IMR-90 (cell line): Measurements from ENCODE around the gene VAC14. TPM values are rescaled to one million over a fixed set of nuclear protein-coding genes. Genes with fewer than 3 reads are reported as not detected.

Source experiments
- ATAC-seq: fragments of 200-7000 bp; cut with Tn5 transposase; 2 replicates; pipeline ENCODE4 v1.9.1; 2020; ENCODE audit warnings: low read depth, mild to moderate bottlenecking, moderate library complexity
- BruUV-seq: library from RNA; stranded (reverse); fragments of 400-500 nt; replicated peaks from 2 replicates; lab custom pipeline; 2021; lab: Mats Ljungman, UMichigan
- CTCF ChIA-PET: fragments of 300-600 bp; formaldehyde crosslinking; extraction: SDS; loops from one replicate; lab custom pipeline; 2021; ENCODE audit warnings: antibody characterized with exemption; lab: Yijun Ruan, JAX
- POLR2A ChIA-PET: fragments of 300-600 bp; sonication (Branson Sonifier 250); formaldehyde crosslinking; loops from one replicate; lab custom pipeline; 2022; ENCODE audit warnings: antibody characterized with exemption; ENCODE audit not compliant: unreplicated experiment; lab: Charles Lee
- DNase-seq: peaks from one replicate; pipeline ENCODE4 v3.0.0; 2013
- H2AFZ ChIP-seq: replicated peaks from 2 replicates; pipeline ENCODE3; 2013; ENCODE audit warnings: low read length, mild to moderate bottlenecking; ENCODE audit not compliant: poor library complexity
- H2AK5ac ChIP-seq: 2 replicates; pipeline ENCODE4 v1.6.1; 2013; ENCODE audit warnings: low read depth, low read length, inconsistent platforms
- H2AK9ac ChIP-seq: replicated peaks from 2 replicates; pipeline ENCODE3; 2013; ENCODE audit warnings: mild to moderate bottlenecking, low read depth, low read length, moderate library complexity; ENCODE audit not compliant: poor library complexity
- H2BK120ac ChIP-seq: 2 replicates; pipeline ENCODE4 v1.6.1; 2013; ENCODE audit warnings: low read depth, low read length, inconsistent platforms
- H2BK15ac ChIP-seq: 3 replicates; pipeline ENCODE4 v1.6.1; 2013; ENCODE audit warnings: low read depth, low read length, inconsistent platforms
- H2BK20ac ChIP-seq: 2 replicates; pipeline ENCODE4 v1.6.1; 2013; ENCODE audit warnings: low read depth, mild to moderate bottlenecking, inconsistent platforms, low read length, moderate library complexity
- H2BK5ac ChIP-seq: 2 replicates; pipeline ENCODE4 v1.6.1; 2013; ENCODE audit warnings: mild to moderate bottlenecking, low read depth, low read length, inconsistent platforms; ENCODE audit not compliant: poor library complexity, severe bottlenecking
- H3K14ac ChIP-seq: replicated peaks from 2 replicates; pipeline ENCODE4 v1.6.1; 2013; ENCODE audit warnings: low read depth, low read length, inconsistent platforms
- H3K18ac ChIP-seq: 2 replicates; pipeline ENCODE4 v1.6.1; 2013; ENCODE audit warnings: low read depth, low read length, control low read depth
- H3K23ac ChIP-seq: 2 replicates; pipeline ENCODE4 v1.6.1; 2013; ENCODE audit warnings: low read depth, low read length, inconsistent platforms
- H3K27ac ChIP-seq: 2 replicates; pipeline ENCODE4 v1.5.1; 2013; ENCODE audit warnings: mild to moderate bottlenecking, control low read depth, low read length; ENCODE audit not compliant: insufficient read depth
- H3K27me3 ChIP-seq: 2 replicates; pipeline ENCODE4 v1.6.1; 2013; ENCODE audit warnings: low read length; ENCODE audit not compliant: control insufficient read depth, insufficient read depth
- H3K36me3 ChIP-seq: 2 replicates; pipeline ENCODE4 v1.6.1; 2013; ENCODE audit warnings: low read length, mixed read lengths; ENCODE audit not compliant: control insufficient read depth, insufficient read depth
- H3K4ac ChIP-seq: 2 replicates; pipeline ENCODE4 v1.6.1; 2013; ENCODE audit warnings: low read depth, low read length, inconsistent platforms
- H3K4me1 ChIP-seq: 2 replicates; pipeline ENCODE4 v1.6.1; 2013; ENCODE audit warnings: low read length, mixed read lengths; ENCODE audit not compliant: control insufficient read depth, insufficient read depth
- H3K4me2 ChIP-seq: 2 replicates; pipeline ENCODE4 v1.6.1; 2013; ENCODE audit warnings: low read depth, mild to moderate bottlenecking, control low read depth, low read length, moderate library complexity
- H3K4me3 ChIP-seq: 2 replicates; pipeline ENCODE4 v1.5.1; 2013; ENCODE audit warnings: low read depth, mild to moderate bottlenecking, control low read depth, low read length, moderate library complexity; ENCODE audit not compliant: insufficient read depth
- H3K56ac ChIP-seq: 2 replicates; pipeline ENCODE4 v1.6.1; 2013; ENCODE audit warnings: low read length, inconsistent platforms; ENCODE audit not compliant: insufficient read depth; ENCODE audit errors: extremely low read depth
- H3K79me1 ChIP-seq, 2 experiments: 2 replicates each; pipeline ENCODE4 v1.6.1; 2013; ENCODE audit warnings: low read length in 2 of 2, inconsistent platforms in 1 of 2, low read depth in 1 of 2
- H3K9ac ChIP-seq: 2 replicates; pipeline ENCODE4 v1.6.1; 2013; ENCODE audit warnings: low read depth, low read length, control low read depth
- H3K9me1 ChIP-seq: 2 replicates; pipeline ENCODE4 v1.6.1; 2013; ENCODE audit warnings: low read length, inconsistent platforms; ENCODE audit not compliant: insufficient read depth
- H3K9me3 ChIP-seq: 2 replicates; pipeline ENCODE4 v1.6.1; 2013; ENCODE audit warnings: low read length; ENCODE audit not compliant: control insufficient read depth, insufficient read depth
- H4K20me1 ChIP-seq: 2 replicates; pipeline ENCODE4 v1.6.1; 2013; ENCODE audit warnings: low read length, inconsistent platforms; ENCODE audit not compliant: insufficient read depth
- H4K5ac ChIP-seq: 2 replicates; pipeline ENCODE4 v1.6.1; 2013; ENCODE audit warnings: mild to moderate bottlenecking, low read depth, low read length, control low read depth
- H4K8ac ChIP-seq, 2 experiments: 2 replicates each; pipeline ENCODE4 v1.6.1; 2013; ENCODE audit warnings: low read depth in 2 of 2, low read length in 2 of 2, control low read depth in 1 of 2, inconsistent platforms in 1 of 2
- H4K91ac ChIP-seq: 2 replicates; pipeline ENCODE4 v1.6.1; 2013; ENCODE audit warnings: low read depth, low read length, inconsistent platforms; ENCODE audit not compliant: insufficient read depth
- BHLHE40 ChIP-seq: fragments of 150-350 bp; IDR thresholded peaks from 2 replicates; pipeline ENCODE4 v1.6.1; 2016; ENCODE audit warnings: mild to moderate bottlenecking, low read depth, low read length
- CHD1 ChIP-seq: IDR thresholded peaks from 2 replicates; pipeline ENCODE4 v1.6.1; 2012; ENCODE audit warnings: low read depth, low read length, improper control_type of control experiment
- CTCF ChIP-seq: conservative IDR thresholded peaks from 2 replicates; pipeline ENCODE4 v1.5.1; 2012; ENCODE audit warnings: mild to moderate bottlenecking, low read depth, low read length, improper control_type of control experiment
- ELK1 ChIP-seq: fragments of 150-350 bp; IDR thresholded peaks from 2 replicates; pipeline ENCODE4 v1.6.1; 2016; ENCODE audit warnings: low read depth, mild to moderate bottlenecking, low read length, moderate library complexity, borderline replicate concordance
- MAFK ChIP-seq: IDR thresholded peaks from 2 replicates; pipeline ENCODE4 v1.6.1; 2012; ENCODE audit warnings: low read depth, low read length, improper control_type of control experiment
- MAZ ChIP-seq: IDR thresholded peaks from 2 replicates; pipeline ENCODE4 v1.6.1; 2012; ENCODE audit warnings: low read depth, mild to moderate bottlenecking, low read length, improper control_type of control experiment, moderate library complexity, borderline replicate concordance
- MXI1 ChIP-seq: IDR thresholded peaks from 2 replicates; pipeline ENCODE4 v1.6.1; 2012; ENCODE audit warnings: low read depth, mild to moderate bottlenecking, low read length, moderate library complexity, borderline replicate concordance
- POLR2A ChIP-seq: IDR thresholded peaks from 2 replicates; pipeline ENCODE4 v1.6.1; 2012; ENCODE audit warnings: mild to moderate bottlenecking, low read depth, low read length
- RAD21 ChIP-seq: IDR thresholded peaks from 2 replicates; pipeline ENCODE4 v1.6.1; 2012; ENCODE audit warnings: low read length, improper control_type of control experiment
- RCOR1 ChIP-seq: IDR thresholded peaks from 2 replicates; pipeline ENCODE4 v1.6.1; 2012; ENCODE audit warnings: mild to moderate bottlenecking, low read length, improper control_type of control experiment; ENCODE audit not compliant: insufficient replicate concordance
- RFX5 ChIP-seq: IDR thresholded peaks from 2 replicates; pipeline ENCODE4 v1.8.0; 2012; ENCODE audit warnings: low read depth, mild to moderate bottlenecking, low read length, moderate library complexity
- SMC3 ChIP-seq: fragments of 150-350 bp; IDR thresholded peaks from 2 replicates; pipeline ENCODE4 v1.6.1; 2016; ENCODE audit warnings: low read depth, mild to moderate bottlenecking, antibody characterized with exemption, low read length, moderate library complexity
- USF2 ChIP-seq: fragments of 150-350 bp; IDR thresholded peaks from 2 replicates; pipeline ENCODE4 v1.6.1; 2017; ENCODE audit warnings: mild to moderate bottlenecking, antibody characterized with exemption, low read length, low read depth
- WGBS, 2 experiments: methylation state at CpG; one replicate each; pipeline versions ENCODE4 v1.1.5 to v1.1.7; 2013; ENCODE audit warnings: missing lambda C conversion rate in 2 of 2; ENCODE audit not compliant: insufficient read length in 1 of 2; ENCODE audit errors: extremely low coverage in 2 of 2; 5-methylcytosine and 5-hydroxymethylcytosine counted together
- dilution Hi-C: fragments of 300-500 bp; cut with HindIII; formaldehyde crosslinking; loops from one replicate; pipeline ENCODE4 v1.14.3; 2018; ENCODE audit warnings: low sequenced_read_pairs; ENCODE audit not compliant: unreplicated experiment
- in situ Hi-C: fragments of 300-500 bp; cut with MboI; formaldehyde crosslinking; loops from 3 replicates; pipeline ENCODE4 v1.14.3; 2019; ENCODE audit warnings: low sequenced_read_pairs, inconsistent platforms, mixed read lengths
- intact Hi-C: fragments of 100-400 bp; cut with micrococcal nuclease; formaldehyde crosslinking; loops from 2 replicates; pipeline ENCODE4 v1.10.0; 2022
- polyA plus RNA-seq, 3 experiments: library from polyadenylated mRNA; depleted of rRNA; stranded (reverse); fragments of >200 nt; gene quantifications; 2 replicates each; pipeline ENCODE4 v1.2.3, GENCODE V29; 2012; ENCODE audit warnings: low replicate concordance in 1 of 3
- total RNA-seq: library from RNA; depleted of rRNA; stranded (reverse); fragments of >200 nt; gene quantifications from 2 replicates; pipeline ENCODE4 v1.2.3, GENCODE V29; 2012

VAC14 gene
- total and polyA plus RNA-seq, 2 of the 4 experiments (the other 2 are of a cell fraction) = 21.1 to 40.2 TPM

- Histone ChIP-seq H2BK5ac (no peak overlapping the region), H4K20me1 (no peaks in the 10 kb centered on the region), H3K27me3 (no peaks in the 10 kb centered on the region), H3K36me3 (peaks cover under 1% of the 10 kb centered on the region; the same call in 1 of the 2 replicates), H3K56ac (no peak overlapping the region), H3K27ac (0 out of 2 replicates have a peak overlapping the region, but pooled peaks have one; percentile 8), H4K5ac (no peak overlapping the region), H3K4me1 (peaks cover 54% of the 10 kb centered on the region), H3K9me1 (peaks cover 59% of the 10 kb centered on the region), H3K4ac (peak overlapping the region; percentile 94), H2BK15ac (peak overlapping the region; percentile 82; the same call in 2 of the 3 replicates), H3K9me3 (no peaks in the 10 kb centered on the region), H2AK5ac (peak overlapping the region; percentile 99), H3K9ac (no peak overlapping the region), H3K23ac (no peak overlapping the region; the same call in 1 of the 2 replicates), H3K18ac (no peak overlapping the region; the same call in 1 of the 2 replicates), H2BK120ac (peak overlapping the region; percentile 91), H3K14ac (peak overlapping the region; percentile 59), H3K4me2 (no peak overlapping the region), H3K4me3 (no peak overlapping the region), H2AFZ (no peak overlapping the region), H2AK9ac (no peak overlapping the region), H4K8ac (peak overlapping the region; percentile 10 to 20; a peak in 1 of 4 replicates), H3K79me1 (peaks cover 10 to 76% of the 10 kb centered on the region in 2 experiments; a peak in 3 of 4 replicates), H4K91ac (peak overlapping the region; percentile 59), H2BK20ac (peak overlapping the region; percentile 87; the same call in 1 of the 2 replicates)
- in situ Hi-C loops = no loop called here
- no peak for TF ChIP-seq POLR2A
- no peak for TF ChIP-seq USF2
- TF ChIP-seq ELK1 = no peak
- TF ChIP-seq MAFK = no peak
- no peak for TF ChIP-seq CHD1
- TF ChIP-seq BHLHE40 = no peak
- TF ChIP-seq MAZ = no peak
- TF ChIP-seq CTCF = no peak
- TF ChIP-seq RCOR1 = no peak
- no peak for TF ChIP-seq SMC3
- no peak for TF ChIP-seq MXI1
- TF ChIP-seq RAD21 = no peak
- no peak for TF ChIP-seq RFX5
- DNase-seq (no peak), ATAC-seq (no peak)
- ChIA-PET CTCF (interaction anchor here (1.3 to 1.4 kb wide), 2 partner anchors 11 to 22 kb away, joined by 3 read pairs; no protein-coding TSS in a partner anchor), POLR2A (interaction anchor here (1.3 kb wide), 1 partner anchor 11 kb away, joined by 3 read pairs; no protein-coding TSS in a partner anchor)
- intact Hi-C loops = no loop called here
- WGBS, 2 experiments = 83% methylated on average over 3 of the region's 9 CpGs; no CpG with 5 or more reads in 1 of the 2 experiments
- no TSS peak for BruUV-seq
- dilution Hi-C loops = no loop called here
Measured at GRCh38 chr16:70749006-70749678, 51.8 kb downstream of the VAC14 start.
